Measurements from ENCODE around the gene MEGF11. TPM values are rescaled to one million over a fixed set of nuclear protein-coding genes. Genes with fewer than 3 reads are reported as not detected.

The MEGF11 gene
- total RNA-seq, 1 experiment from 2014 or later: not detected

- H3K9me2 ChIP-seq (ENCODE audit: insufficient read depth): no peaks in the 10 kb centered on the region
- no peak overlapping the region for H3K4me2 ChIP-seq
- intact Hi-C loops (cut with micrococcal nuclease; ENCODE audit: unreplicated experiment): no loop called here
- H3K36me3 ChIP-seq (ENCODE audit: low read depth): no peaks in the 10 kb centered on the region
- H3K27ac ChIP-seq: no peak overlapping the region
- ChIA-PET POLR2A (ENCODE audit: unreplicated experiment) (no interaction called here), CTCF (interaction anchor here (0.6 kb wide), 1 partner anchor 63 kb away, joined by 3 read pairs; no protein-coding TSS in a partner anchor)
- H2AFZ ChIP-seq: no peak overlapping the region
- no peak for TF ChIP-seq EZH2 (IDR thresholded peaks at IDR 0.05; ENCODE audit: low read depth)
- no peak for TF ChIP-seq CTCF (conservative IDR thresholded peaks at IDR 0.05)
- no peaks in the 10 kb centered on the region for H3K27me3 ChIP-seq (ENCODE audit: insufficient read depth, low read depth)
- no peaks in the 10 kb centered on the region for H3K4me1 ChIP-seq (replicated peaks; ENCODE audit: insufficient read depth)
- H3K79me2 ChIP-seq (ENCODE audit: low read depth): no peaks in the 10 kb centered on the region
- no TSS peak for BruUV-seq (replicated peaks)
- no peak overlapping the region for H3K4me3 ChIP-seq
- H4K20me1 ChIP-seq (ENCODE audit: insufficient read depth): no peaks in the 10 kb centered on the region
- no peaks in the 10 kb centered on the region for H3K9me3 ChIP-seq (ENCODE audit: insufficient read depth, low read depth)
- no peak for DNase-seq
- no peaks in the 10 kb centered on the region for H3F3A ChIP-seq (ENCODE audit: insufficient read depth, low read depth)
These were observed 206.1 kb downstream of the MEGF11 start for GRCh38 chr15:66047321-66048024.

- no peak for DNase-seq
- H4K20me1 ChIP-seq (ENCODE audit: insufficient read depth): no peaks in the 10 kb centered on the region
- no peaks in the 10 kb centered on the region for H3K27me3 ChIP-seq (ENCODE audit: insufficient read depth, low read depth)
- no peaks in the 10 kb centered on the region for H3F3A ChIP-seq (ENCODE audit: insufficient read depth, low read depth)
- no peak overlapping the region for H3K4me3 ChIP-seq
- BruUV-seq (replicated peaks): no TSS peak
- H3K4me1 ChIP-seq (replicated peaks; ENCODE audit: insufficient read depth): no peaks in the 10 kb centered on the region
- H3K27ac ChIP-seq: no peak overlapping the region
- H3K79me2 ChIP-seq (ENCODE audit: low read depth): no peaks in the 10 kb centered on the region
- ChIA-PET CTCF (interaction anchor here (0.6 kb wide), 1 partner anchor 62 kb away, joined by 3 read pairs; no protein-coding TSS in a partner anchor), POLR2A (ENCODE audit: unreplicated experiment) (no interaction called here)
- no peak overlapping the region for H2AFZ ChIP-seq
- H3K4me2 ChIP-seq: no peak overlapping the region
- H3K9me3 ChIP-seq (ENCODE audit: insufficient read depth, low read depth): no peaks in the 10 kb centered on the region
- no peaks in the 10 kb centered on the region for H3K9me2 ChIP-seq (ENCODE audit: insufficient read depth)
- intact Hi-C loops (cut with micrococcal nuclease; ENCODE audit: unreplicated experiment): no loop called here
- peak; percentile 27; the same call in 1 of the 2 replicates for TF ChIP-seq CTCF (conservative IDR thresholded peaks at IDR 0.05)
- TF ChIP-seq EZH2 (IDR thresholded peaks at IDR 0.05; ENCODE audit: low read depth): no peak
- no peaks in the 10 kb centered on the region for H3K36me3 ChIP-seq (ENCODE audit: low read depth)
These were observed 206.8 kb downstream of the MEGF11 start for GRCh38 chr15:66046751-66047150.

- Histone ChIP-seq H3K4me3 (no peak overlapping the region), H3K27me3 (ENCODE audit: insufficient read depth, low read depth) (no peaks in the 10 kb centered on the region), H2AFZ (no peak overlapping the region), H4K20me1 (ENCODE audit: insufficient read depth) (no peaks in the 10 kb centered on the region), H3K4me2 (no peak overlapping the region), H3F3A (ENCODE audit: insufficient read depth, low read depth) (no peaks in the 10 kb centered on the region), H3K4me1 (replicated peaks; ENCODE audit: insufficient read depth) (no peaks in the 10 kb centered on the region), H3K9me2 (ENCODE audit: insufficient read depth) (no peaks in the 10 kb centered on the region), H3K27ac (no peak overlapping the region), H3K79me2 (ENCODE audit: low read depth) (no peaks in the 10 kb centered on the region), H3K36me3 (ENCODE audit: low read depth) (no peaks in the 10 kb centered on the region), H3K9me3 (ENCODE audit: insufficient read depth, low read depth) (no peaks in the 10 kb centered on the region)
- TF ChIP-seq CTCF (conservative IDR thresholded peaks at IDR 0.05) (no peak), EZH2 (IDR thresholded peaks at IDR 0.05; ENCODE audit: low read depth) (no peak)
- no TSS peak for BruUV-seq (replicated peaks)
- CTCF ChIA-PET: no interaction called here
- intact Hi-C loops (cut with micrococcal nuclease; ENCODE audit: unreplicated experiment): no loop called here
- POLR2A ChIA-PET (ENCODE audit: unreplicated experiment): no interaction called here
- DNase-seq: no peak
These were observed 207.2 kb downstream of the MEGF11 start for GRCh38 chr15:66046326-66046725.
